ENCODE measurements around the gene DDIT3. TPM values are rescaled to one million over a fixed set of nuclear protein-coding genes. Genes with fewer than 3 reads are reported as not detected.

DDIT3 gene
- total and polyA plus RNA-seq, 5 donors: 21.8 to 54.6 (median 22.3) TPM

DNA sequence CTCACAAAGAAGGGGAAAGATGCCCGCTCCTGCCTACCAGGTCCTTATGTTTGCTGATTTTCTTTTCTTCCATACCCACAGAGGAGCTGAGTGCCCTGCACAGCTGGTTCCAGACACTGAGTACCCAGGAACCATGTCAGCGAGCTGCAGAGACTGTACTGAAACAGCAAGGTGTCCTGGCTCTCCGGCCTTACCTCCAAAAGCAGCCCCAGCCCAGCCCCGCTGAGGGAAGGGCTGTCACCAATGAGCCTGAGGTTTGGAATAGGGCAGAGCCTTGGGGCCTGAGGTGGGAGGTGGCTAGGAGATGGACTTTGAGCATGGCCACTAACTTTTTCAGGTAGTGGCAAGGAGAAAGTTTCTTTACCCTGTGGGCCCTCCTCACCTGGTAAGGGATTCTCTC lies 30.2 kb downstream of the DDIT3 start:
- ATAC-seq: no peak
- Histone ChIP-seq H3K4me3 (ENCODE audit: low read length) (no peak overlapping the region), H3K27ac (ENCODE audit: low read length) (no peak overlapping the region), H3K4me1 (ENCODE audit: control insufficient read depth, insufficient read depth, low read length) (peaks cover 5% of the 10 kb centered on the region), H3K27me3 (ENCODE audit: control insufficient read depth, insufficient read depth) (no peaks in the 10 kb centered on the region), H3K9me3 (ENCODE audit: control insufficient read depth, low read length) (no peaks in the 10 kb centered on the region)
- WGBS: 97% methylated on average over 4 of the region's 4 CpGs
- no peak for DNase-seq
- intact Hi-C loops (cut with DNase I): no loop called here

GRCh38 chr12:57489157-57489641 lies 31.1 kb downstream of the DDIT3 start:
- intact Hi-C loops (cut with DNase I): no loop called here
- no peak overlapping the region for H3K27ac ChIP-seq (ENCODE audit: low read length)
- H3K4me3 ChIP-seq (ENCODE audit: low read length): no peak overlapping the region
- H3K27me3 ChIP-seq (ENCODE audit: control insufficient read depth, insufficient read depth): no peaks in the 10 kb centered on the region
- DNase-seq (no peak), ATAC-seq (no peak)
- 90% methylated on average over 5 of the region's 5 CpGs for WGBS
- H3K4me1 ChIP-seq (ENCODE audit: control insufficient read depth, insufficient read depth, low read length): peaks cover 5% of the 10 kb centered on the region
- H3K9me3 ChIP-seq (ENCODE audit: control insufficient read depth, low read length): no peaks in the 10 kb centered on the region

- H3K9me3 ChIP-seq (ENCODE audit: control insufficient read depth, low read length): no peaks in the 10 kb centered on the region
- H3K27ac ChIP-seq (ENCODE audit: low read length): no peak overlapping the region
- no peak for ATAC-seq
- H3K27me3 ChIP-seq (ENCODE audit: control insufficient read depth, insufficient read depth): no peaks in the 10 kb centered on the region
- peak overlapping the region; percentile 90 for H3K4me3 ChIP-seq (ENCODE audit: low read length)
- 32% methylated on average over 11 of the region's 11 CpGs for WGBS
- peaks cover 5% of the 10 kb centered on the region for H3K4me1 ChIP-seq (ENCODE audit: control insufficient read depth, insufficient read depth, low read length)
- intact Hi-C loops (cut with DNase I): no loop called here
- DNase-seq: no peak
These were observed 31.7 kb downstream of the DDIT3 start for GRCh38 chr12:57488402-57489156.

- WGBS: 9% methylated on average over 47 of the region's 47 CpGs
- no peaks in the 10 kb centered on the region for H3K27me3 ChIP-seq (ENCODE audit: control insufficient read depth, insufficient read depth)
- H3K4me1 ChIP-seq (ENCODE audit: control insufficient read depth, insufficient read depth, low read length): peaks cover 5% of the 10 kb centered on the region
- peak within 1 kb of the TSS; percentile 90 for H3K4me3 ChIP-seq (ENCODE audit: low read length)
- intact Hi-C loops (cut with DNase I): no loop called here
- DNase-seq (peak; percentile 95 to 98 (median 95)), ATAC-seq (peak; percentile 98)
- H3K9me3 ChIP-seq (ENCODE audit: control insufficient read depth, low read length): no peaks in the 10 kb centered on the region
- peak within 1 kb of the TSS; percentile 76 for H3K27ac ChIP-seq (ENCODE audit: low read length)
These were observed 32.5 kb downstream of the DDIT3 start, which contains the start of gene MARS1 for GRCh38 chr12:57487597-57488401. MARS1 (plus strand) TSS chr12:57488068; CDS start chr12:57488091, 23 bp downstream.

DNA sequence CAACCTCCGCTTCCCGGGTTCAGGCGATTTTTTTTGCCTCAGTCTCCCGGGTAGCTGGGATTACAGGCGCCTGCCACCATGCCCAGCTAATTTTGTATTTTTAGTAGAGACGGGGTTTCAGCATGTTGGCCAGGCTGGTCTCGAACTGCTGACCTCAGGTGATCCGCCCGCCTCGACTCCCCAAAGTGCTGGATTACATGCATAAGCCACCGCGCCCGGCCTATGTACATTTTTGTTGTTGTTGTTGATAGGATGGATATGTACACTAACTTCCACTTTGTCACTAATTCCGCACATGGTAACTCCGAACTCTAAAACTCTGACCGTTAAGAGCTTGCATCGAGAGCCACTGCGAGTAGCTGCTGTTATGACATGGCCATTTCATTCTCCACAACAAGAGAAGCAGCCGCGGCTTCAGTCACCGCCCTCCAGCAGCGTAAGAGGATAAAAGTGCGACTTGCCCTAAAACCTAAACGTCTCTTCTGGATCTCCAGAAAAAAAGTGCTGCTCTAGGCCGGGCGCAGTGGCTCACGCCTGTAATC lies 33.2 kb downstream of the DDIT3 start:
- DNase-seq (peak in 1 of 3 donors; percentile 75), ATAC-seq (peak in 1 of 2 donors; percentile 2)
- intact Hi-C loops (cut with DNase I): no loop called here
- WGBS: 93% methylated on average over 27 of the region's 27 CpGs
- peaks cover 5% of the 10 kb centered on the region for H3K4me1 ChIP-seq (ENCODE audit: control insufficient read depth, insufficient read depth, low read length)
- peak overlapping the region; percentile 90 for H3K4me3 ChIP-seq (ENCODE audit: low read length)
- H3K27ac ChIP-seq (ENCODE audit: low read length): no peak overlapping the region
- no peaks in the 10 kb centered on the region for H3K9me3 ChIP-seq (ENCODE audit: control insufficient read depth, low read length)
- no peaks in the 10 kb centered on the region for H3K27me3 ChIP-seq (ENCODE audit: control insufficient read depth, insufficient read depth)

DNA sequence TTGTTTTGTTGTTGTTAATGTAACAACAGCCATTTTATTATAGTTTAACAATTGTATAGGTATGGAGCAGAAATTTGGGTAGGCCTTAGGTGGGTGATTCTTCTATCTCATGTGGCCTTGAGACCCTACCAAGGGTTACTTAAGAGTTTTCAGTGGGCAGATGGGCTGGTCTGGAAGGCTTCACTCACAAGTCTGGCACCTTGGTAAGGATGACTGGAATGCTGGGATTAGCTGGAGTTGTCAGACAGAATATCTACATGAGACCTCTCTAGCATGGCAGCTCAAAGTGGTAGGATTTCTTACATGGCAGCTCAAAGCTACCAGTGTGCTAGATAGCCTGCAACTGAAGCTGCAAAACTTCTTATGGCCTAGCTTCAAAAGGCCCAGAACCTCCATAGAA lies 34.6 kb downstream of the DDIT3 start:
- ATAC-seq (no peak), DNase-seq (no peak)
- H3K4me3 ChIP-seq (ENCODE audit: low read length): no peak overlapping the region
- H3K9me3 ChIP-seq (ENCODE audit: control insufficient read depth, low read length): no peaks in the 10 kb centered on the region
- H3K27me3 ChIP-seq (ENCODE audit: control insufficient read depth, insufficient read depth): no peaks in the 10 kb centered on the region
- peaks cover 5% of the 10 kb centered on the region for H3K4me1 ChIP-seq (ENCODE audit: control insufficient read depth, insufficient read depth, low read length)
- H3K27ac ChIP-seq (ENCODE audit: low read length): no peak overlapping the region
- intact Hi-C loops (cut with DNase I): no loop called here

GRCh38 chr12:57483466-57483865 lies 36.8 kb downstream of the DDIT3 start:
- H3K4me3 ChIP-seq (ENCODE audit: low read length): no peak overlapping the region
- DNase-seq: no peak
- H3K4me1 ChIP-seq (ENCODE audit: control insufficient read depth, insufficient read depth, low read length): peaks cover 3% of the 10 kb centered on the region
- H3K27me3 ChIP-seq (ENCODE audit: control insufficient read depth, insufficient read depth): no peaks in the 10 kb centered on the region
- 45% methylated on average over 5 of the region's 5 CpGs for WGBS
- no peak overlapping the region for H3K27ac ChIP-seq (ENCODE audit: low read length)
- ATAC-seq: no peak
- no peaks in the 10 kb centered on the region for H3K9me3 ChIP-seq (ENCODE audit: control insufficient read depth, low read length)
- intact Hi-C loops (cut with DNase I): no loop called here

- no peaks in the 10 kb centered on the region for H3K9me3 ChIP-seq (ENCODE audit: control insufficient read depth, low read length)
- H3K4me1 ChIP-seq (ENCODE audit: control insufficient read depth, insufficient read depth, low read length): no peaks in the 10 kb centered on the region
- no peak overlapping the region for H3K27ac ChIP-seq (ENCODE audit: low read length)
- ATAC-seq (no peak), DNase-seq (no peak)
- WGBS: 81% methylated on average over 1 of the region's 1 CpG
- H3K4me3 ChIP-seq (ENCODE audit: low read length): no peak overlapping the region
- no peaks in the 10 kb centered on the region for H3K27me3 ChIP-seq (ENCODE audit: control insufficient read depth, insufficient read depth)
- intact Hi-C loops (cut with DNase I): no loop called here
These were observed 38.6 kb downstream of the DDIT3 start for GRCh38 chr12:57481671-57482070.

DNA sequence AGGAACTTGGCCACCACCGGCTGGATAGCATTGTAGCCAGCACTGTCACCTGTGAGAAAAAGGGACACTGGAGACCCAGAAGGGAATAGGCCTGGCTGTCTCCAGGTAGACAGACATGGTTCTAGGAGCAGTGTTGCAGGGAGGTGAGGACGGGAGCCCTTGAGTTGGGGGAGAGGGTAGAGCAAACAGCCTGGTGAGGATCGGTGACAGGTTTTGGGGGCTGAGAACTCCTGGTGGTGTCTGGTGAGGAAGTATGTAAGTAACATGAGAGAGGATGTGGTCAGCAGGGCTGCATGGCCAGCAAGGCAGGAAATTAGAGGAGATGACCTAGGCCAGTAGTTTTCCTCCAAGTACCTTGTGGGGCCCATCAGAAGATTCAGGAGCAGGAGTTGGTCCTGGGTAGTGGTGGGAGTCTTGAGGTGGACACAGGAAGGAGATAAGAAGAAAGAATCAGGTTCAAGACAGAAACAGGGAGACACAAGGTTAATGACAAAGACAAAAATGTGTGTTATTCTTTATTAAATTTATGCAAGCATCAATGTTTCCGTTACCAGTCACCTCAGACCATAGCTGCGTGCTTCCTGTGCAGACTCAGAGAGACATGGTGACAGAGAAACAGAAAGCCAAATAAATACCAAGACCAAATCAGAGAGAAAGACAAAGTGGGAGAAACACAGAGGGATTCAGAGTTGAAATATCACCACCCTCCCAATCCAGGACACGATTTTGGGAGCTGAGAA lies 40.8 kb downstream of the DDIT3 start, which contains the start of gene ARHGAP9:
ARHGAP9 (minus strand) TSS at position 491 of the 740 bp plus-strand sequence; CDS start at position 31, 460 bp downstream.
- 64% methylated on average over 6 of the region's 6 CpGs for WGBS
- no peaks in the 10 kb centered on the region for H3K4me1 ChIP-seq (ENCODE audit: control insufficient read depth, insufficient read depth, low read length)
- ATAC-seq (no peak), DNase-seq (peak in 1 of 3 donors; percentile 38)
- H3K27me3 ChIP-seq (ENCODE audit: control insufficient read depth, insufficient read depth): no peaks in the 10 kb centered on the region
- intact Hi-C loops (cut with DNase I): no loop called here
- H3K9me3 ChIP-seq (ENCODE audit: control insufficient read depth, low read length): no peaks in the 10 kb centered on the region
- H3K27ac ChIP-seq (ENCODE audit: low read length): peak within 1 kb of the TSS; percentile 48
- no peak within 1 kb of the TSS for H3K4me3 ChIP-seq (ENCODE audit: low read length)

DNA sequence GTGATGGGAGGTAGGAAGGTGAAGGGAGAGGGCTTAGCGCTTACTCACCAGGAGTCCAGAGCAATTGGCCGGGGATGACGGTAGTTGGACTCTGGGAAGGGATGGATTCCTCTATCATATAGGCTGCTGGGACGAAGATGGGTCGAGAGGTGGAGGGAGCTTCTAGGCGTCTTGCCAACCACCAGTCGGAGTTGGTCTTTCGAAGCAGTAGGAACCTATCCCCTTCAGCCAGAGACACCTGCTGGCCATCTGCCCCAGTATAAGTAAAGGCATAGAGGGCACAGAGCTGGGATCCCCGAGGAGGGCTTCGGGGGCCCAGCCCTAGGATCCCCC lies 41.3 kb downstream of the DDIT3 start:
- Histone ChIP-seq H3K4me1 (ENCODE audit: control insufficient read depth, insufficient read depth, low read length) (no peaks in the 10 kb centered on the region), H3K4me3 (ENCODE audit: low read length) (no peak overlapping the region), H3K27me3 (ENCODE audit: control insufficient read depth, insufficient read depth) (no peaks in the 10 kb centered on the region), H3K27ac (ENCODE audit: low read length) (no peak overlapping the region), H3K9me3 (ENCODE audit: control insufficient read depth, low read length) (no peaks in the 10 kb centered on the region)
- intact Hi-C loops (cut with DNase I): no loop called here
- DNase-seq (peak in 1 of 3 donors; percentile 39), ATAC-seq (no peak)
- WGBS: 83% methylated on average over 10 of the region's 10 CpGs

All from right cardiac atrium (tissue), 5 donors.